ENCODE results near the gene RASEF.

- no peak for TF ChIP-seq EZH2 (IDR thresholded peaks at IDR 0.05; ENCODE audit: borderline replicate concordance, low read depth, low read length, severe bottlenecking)
- TF ChIP-seq POLR2A (IDR thresholded peaks at IDR 0.05; ENCODE audit: low read depth, low read length) = no peak
- TF ChIP-seq, protein P1, sequence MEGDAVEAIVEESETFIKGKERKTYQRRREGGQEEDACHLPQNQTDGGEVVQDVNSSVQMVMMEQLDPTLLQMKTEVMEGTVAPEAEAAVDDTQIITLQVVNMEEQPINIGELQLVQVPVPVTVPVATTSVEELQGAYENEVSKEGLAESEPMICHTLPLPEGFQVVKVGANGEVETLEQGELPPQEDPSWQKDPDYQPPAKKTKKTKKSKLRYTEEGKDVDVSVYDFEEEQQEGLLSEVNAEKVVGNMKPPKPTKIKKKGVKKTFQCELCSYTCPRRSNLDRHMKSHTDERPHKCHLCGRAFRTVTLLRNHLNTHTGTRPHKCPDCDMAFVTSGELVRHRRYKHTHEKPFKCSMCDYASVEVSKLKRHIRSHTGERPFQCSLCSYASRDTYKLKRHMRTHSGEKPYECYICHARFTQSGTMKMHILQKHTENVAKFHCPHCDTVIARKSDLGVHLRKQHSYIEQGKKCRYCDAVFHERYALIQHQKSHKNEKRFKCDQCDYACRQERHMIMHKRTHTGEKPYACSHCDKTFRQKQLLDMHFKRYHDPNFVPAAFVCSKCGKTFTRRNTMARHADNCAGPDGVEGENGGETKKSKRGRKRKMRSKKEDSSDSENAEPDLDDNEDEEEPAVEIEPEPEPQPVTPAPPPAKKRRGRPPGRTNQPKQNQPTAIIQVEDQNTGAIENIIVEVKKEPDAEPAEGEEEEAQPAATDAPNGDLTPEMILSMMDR (IDR thresholded peaks at IDR 0.05; ENCODE audit: extremely low read depth in 1 of 2, insufficient read depth in 1 of 2, low read depth in 1 of 2, low read length in 2 of 2) = no peak
- no peak for TF ChIP-seq MYC (IDR thresholded peaks at IDR 0.05; ENCODE audit: low read depth, low read length)
- no peak for TF ChIP-seq FOS (IDR thresholded peaks at IDR 0.05; ENCODE audit: borderline replicate concordance, insufficient read depth, low read length)
- TF ChIP-seq POLR2AphosphoS5 (IDR thresholded peaks at IDR 0.05; ENCODE audit: insufficient read depth, low read depth, low read length) = no peak
- TF ChIP-seq MAX (IDR thresholded peaks at IDR 0.05; ENCODE audit: insufficient read depth, insufficient read length) = no peak
Measured at GRCh38 chr9:82993856-82994605, 68.9 kb downstream of the RASEF start.
